Measurements from ENCODE around the gene IL3.

- TF ChIP-seq CTCF (IDR thresholded peaks at IDR 0.05; ENCODE audit: low read depth, low read length, poor library complexity, severe bottlenecking) (no peak), EZH2phosphoT487 (IDR thresholded peaks at IDR 0.05; ENCODE audit: borderline replicate concordance, low read length) (no peak)
These were observed 1.3 kb upstream of the IL3 start for GRCh38 chr5:132059043-132059695.
